NAMALWA (cell line): ENCODE results near the gene COG4.
"Not testable (repeated sequence)": the region's sequence is repeated elsewhere in the genome, so short reads cannot be mapped to it uniquely, and the experiment has no call there.

Experiments
- DNase-seq: peaks from one replicate; pipeline ENCODE4 v3.0.0-alpha.2; 2015; ENCODE audit warnings: low spot score

COG4 gene

DNA sequence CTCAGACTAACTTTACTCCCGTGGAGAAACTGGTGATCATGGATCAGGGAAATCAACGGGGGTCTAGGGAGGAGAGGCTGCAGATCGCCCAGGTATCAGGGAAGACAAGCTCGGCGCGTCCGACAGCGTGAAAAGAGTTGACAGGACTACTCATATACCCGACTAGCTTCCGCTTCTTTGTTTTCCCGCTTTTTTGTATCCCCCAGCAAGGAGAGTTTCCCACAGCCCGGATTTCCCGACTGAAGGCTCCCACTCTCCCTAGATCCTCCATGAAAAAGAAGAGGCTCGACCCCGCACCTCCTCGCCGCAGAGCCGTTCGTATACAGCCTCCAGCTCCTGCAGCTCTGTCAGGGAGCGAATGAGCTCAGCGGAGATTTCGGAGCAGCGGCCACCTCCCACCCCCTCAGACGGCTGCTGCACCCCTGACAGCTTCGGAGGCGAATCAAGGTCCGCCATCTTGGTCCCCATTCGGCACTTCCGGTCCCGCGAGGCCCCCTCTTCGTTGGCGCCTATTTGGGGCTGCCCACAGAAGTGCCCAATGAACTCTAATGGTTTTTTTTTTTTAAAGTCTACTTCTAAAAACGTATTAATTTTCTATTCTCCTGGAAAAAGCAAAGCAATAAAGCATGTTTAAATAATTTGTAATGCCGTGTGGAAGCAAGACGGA, at the start of gene COG4:
COG4 (minus strand) TSS at position 479 of the 667 bp plus-strand sequence; CDS start at position 468, 11 bp downstream.
- DNase-seq = peak; percentile 95

- no peak for DNase-seq
Observed at GRCh38 chr16:70572926-70573270, 49.5 kb upstream of the COG4 start.

DNA sequence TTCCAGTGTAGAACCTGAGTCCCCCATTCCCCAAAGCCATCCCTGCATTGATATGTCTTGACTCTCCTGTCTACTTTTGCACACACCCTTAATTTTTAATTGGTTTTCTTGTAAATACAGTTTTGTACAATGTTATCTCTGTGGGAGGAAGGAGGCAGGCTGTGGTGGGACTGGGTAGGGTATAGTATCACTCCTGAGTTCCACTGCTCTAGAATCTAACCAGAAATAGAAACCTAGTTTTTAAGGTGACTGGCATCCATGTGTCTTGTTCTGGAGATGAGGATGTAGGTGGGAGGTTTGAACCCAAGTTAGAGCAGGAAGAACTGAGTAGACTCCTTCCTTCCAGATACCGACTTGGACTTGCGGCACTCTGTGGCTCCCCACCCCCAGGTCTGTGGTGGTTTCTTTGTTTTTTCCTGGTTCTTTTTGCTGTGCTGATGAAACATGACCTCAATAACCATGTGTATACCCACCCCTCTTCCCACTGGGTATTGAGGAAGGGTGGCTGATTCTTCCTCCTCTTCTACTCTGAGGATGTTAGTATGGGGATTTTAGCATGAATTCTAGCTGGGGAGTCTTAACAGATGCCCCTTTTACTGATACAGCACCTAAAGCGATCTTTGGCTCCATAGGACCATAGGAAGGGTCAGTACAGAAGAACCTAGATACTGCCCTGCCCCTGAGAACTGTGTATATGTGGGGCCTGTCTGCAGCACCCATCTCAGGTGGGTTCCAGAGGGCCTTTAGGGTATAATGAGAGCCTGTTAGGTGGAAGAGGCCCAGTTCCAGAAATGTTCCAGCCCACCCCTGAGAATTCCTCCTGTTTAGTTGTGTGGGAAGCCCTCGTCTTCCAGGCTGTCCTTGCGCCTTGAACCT, 48.9 kb upstream of the COG4 start:
- no peak for DNase-seq

GRCh38 chr16:70571623-70572022, 48.3 kb upstream of the COG4 start:
- no peak for DNase-seq

DNA sequence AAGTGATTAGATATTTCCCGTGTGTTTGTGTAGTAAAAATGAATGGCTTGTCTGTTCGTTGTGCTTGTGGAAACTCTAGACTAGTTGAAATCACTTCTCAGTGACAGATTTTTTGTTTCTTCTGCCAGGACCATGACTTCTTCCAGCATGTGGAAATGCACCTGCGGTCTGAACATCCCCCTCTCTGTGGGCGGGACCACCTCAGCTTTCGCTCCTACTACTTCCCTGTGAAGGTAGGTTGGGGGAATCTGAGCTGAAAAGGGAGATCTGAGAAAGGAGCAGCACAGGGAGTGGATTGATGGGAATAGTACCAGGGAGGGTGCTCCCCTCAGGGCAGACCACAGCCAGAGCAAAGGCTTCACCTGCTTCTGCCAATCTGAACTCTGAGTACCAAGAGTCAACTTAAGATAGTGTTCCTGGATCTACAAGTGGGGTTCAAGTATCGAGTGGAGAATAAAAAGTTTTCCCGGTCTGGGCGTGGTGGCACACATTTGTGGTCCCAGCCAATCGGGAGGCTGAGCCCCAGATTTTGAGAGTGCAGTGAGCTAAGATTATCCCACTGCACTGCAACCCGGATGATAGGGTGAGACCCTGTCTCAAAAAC, 47.7 kb upstream of the COG4 start:
- no peak for DNase-seq

GRCh38 chr16:70569752-70570151, 46.4 kb upstream of the COG4 start:
- no peak for DNase-seq

DNA sequence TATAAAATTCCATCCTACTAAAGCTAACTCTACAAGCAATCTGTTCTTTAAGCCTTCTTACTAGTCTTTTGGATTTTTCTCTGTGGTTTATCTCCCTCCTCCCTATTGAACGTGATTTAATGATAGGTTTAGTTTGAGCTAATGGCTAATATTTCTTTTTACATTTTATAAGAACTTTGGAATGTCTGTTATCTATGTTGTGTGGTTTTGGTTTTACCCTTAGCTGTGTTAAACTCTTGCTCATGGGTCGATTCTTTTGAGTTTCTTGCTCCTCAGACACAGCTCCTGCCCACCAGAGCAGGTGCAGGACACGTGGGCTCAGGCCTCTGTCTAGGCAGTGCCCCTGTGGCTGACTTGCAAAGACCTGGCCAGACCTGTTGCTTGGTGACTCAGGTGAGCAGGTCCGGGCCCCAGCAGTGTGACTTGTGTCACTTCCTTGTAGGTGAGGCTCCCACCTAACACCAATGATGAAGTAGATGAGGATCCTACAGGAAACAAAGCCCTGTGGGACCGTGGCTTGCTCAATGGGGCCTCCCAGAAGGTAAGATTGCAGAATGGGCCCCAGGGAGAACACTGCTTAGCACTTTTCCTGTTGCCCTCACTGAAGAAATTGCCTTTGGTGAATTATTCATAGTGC, 45.4 kb upstream of the COG4 start:
- DNase-seq = no peak

DNA sequence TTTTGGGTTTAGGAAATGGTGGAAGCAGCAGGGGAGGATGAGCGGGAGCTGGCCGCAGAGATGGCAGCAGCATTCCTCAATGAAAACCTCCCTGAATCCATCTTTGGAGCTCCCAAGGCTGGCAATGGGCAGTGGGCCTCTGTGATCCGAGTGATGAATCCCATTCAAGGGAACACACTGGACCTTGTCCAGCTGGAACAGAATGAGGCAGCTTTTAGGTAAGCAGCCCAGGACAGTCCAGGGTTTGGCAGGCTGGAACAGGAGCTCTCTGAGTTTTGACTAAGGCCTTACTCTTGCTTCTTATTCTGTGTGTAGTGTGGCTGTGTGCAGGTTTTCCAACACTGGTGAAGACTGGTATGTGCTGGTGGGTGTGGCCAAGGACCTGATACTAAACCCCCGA, 41.7 kb upstream of the COG4 start:
- no peak for DNase-seq

DNA sequence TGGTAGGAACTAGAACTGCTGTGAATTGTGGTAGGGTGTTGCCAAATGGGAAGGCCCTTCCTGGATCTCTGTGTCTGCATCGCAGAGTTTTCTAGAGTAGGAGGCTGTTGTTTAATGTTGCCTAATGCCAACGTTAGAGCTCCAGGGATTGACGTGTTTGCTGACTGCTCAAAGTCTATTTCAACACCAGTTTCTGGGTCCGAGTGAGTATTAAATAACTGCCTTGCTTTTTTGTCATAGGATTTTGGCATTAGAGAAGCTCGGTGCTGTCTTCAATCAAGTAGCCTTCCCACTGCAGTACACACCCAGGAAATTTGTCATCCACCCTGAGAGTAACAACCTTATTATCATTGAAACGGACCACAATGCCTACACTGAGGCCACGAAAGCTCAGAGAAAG, 40.3 kb upstream of the COG4 start:
- no peak for DNase-seq

DNA sequence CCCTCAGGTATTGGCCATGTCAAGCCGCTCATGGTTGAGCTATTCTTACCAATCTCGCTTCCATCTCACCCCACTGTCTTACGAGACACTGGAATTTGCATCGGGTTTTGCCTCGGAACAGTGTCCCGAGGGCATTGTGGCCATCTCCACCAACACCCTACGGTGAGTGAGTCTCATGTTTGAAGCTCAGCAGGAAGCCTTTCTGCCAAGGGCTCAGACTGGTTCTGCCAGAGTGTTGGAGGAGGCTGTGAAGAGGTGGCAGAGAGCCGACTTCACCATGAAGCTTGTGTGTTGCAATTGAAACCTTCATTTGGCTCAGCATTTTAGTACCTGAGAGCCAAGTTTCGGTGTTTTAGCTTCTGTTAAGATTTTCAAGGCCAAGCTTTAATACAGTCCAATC, 38.3 kb upstream of the COG4 start:
- DNase-seq = no peak

GRCh38 chr16:70556063-70556462, 32.7 kb upstream of the COG4 start:
- DNase-seq = no peak

- DNase-seq = no peak
Observed at GRCh38 chr16:70553645-70554044, 30.3 kb upstream of the COG4 start.

GRCh38 chr16:70552675-70553074, 29.3 kb upstream of the COG4 start:
- no peak for DNase-seq

DNA sequence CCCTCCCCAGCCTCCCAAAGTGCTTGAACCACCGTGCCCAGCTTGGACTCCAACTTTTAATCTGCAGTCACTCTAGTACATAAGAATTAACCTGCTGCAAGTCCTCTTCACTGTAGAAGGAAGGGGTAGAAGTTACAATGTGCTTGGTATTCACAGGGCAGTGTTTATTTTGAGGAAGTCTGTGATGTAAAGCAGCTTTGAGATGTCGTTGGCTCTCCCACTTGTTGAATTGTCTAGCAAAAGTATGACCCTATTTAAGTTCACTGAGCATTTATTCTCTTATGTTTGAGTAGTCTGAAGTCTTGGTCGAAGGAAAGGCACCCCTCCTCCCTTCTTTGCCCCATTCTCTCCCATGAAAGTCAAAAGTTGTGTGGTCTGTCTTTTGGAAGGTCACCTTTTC, 28.4 kb upstream of the COG4 start:
- no peak for DNase-seq

DNA sequence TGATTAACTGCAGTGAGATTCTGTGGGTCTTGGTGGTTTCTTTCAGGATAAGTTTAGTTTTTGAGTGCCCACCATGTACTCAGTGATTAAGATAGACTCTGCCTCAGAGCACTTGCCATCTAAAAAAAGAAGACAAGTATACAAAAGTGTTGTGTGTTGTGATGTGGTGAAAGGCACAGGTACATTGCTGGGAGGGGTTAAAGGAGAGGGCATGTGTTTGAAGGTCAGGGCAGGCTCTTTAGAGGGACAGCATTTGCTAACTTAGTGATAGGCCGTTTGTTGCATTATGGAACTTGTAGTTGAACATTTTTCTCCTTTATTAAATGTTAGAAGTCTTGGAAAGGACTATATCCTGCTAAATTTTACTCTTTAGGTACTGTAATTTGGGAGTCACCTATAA, 26.7 kb upstream of the COG4 start:
- DNase-seq = no peak

- no peak for DNase-seq
Observed at GRCh38 chr16:70548936-70549335, 25.6 kb upstream of the COG4 start.

DNA sequence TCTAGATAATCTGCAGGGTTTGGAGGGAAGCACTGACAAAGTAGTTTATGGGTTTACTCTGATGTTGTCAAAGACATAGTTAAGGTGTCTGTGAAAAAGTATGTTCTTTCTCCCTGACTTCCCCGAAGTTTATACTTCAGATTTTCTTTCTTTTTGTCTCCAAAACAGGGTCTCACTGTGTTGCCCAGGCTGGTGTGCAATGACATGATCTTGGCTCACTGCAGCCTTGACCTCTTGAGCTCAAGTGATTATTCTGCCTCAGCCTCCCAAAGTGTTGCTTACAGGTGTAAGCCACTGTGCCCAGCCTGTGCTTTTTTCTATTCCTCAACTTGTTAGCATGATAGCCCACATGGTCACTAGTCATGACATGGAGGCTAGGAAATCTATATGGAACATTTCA, 21.2 kb upstream of the COG4 start:
- no peak for DNase-seq

DNA sequence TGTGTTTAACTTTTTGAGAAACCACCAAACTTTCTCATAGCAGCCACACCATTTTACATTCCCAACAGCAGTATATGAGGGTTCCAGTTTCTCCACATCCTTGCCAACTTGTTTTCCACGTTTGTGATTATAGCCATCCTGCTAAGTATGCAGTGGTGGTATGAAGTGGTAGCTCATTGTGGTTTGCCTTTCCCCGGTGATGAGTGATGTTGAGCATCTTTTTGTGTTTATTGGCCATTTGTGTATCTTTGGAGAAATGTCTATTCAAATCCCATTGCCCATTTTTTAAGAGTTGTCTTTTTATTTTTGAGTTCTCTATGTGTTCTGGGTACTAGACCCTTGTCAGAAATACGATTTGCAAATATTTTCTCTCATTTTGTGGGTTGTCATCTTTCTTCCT, 17.6 kb upstream of the COG4 start:
- no peak for DNase-seq

- DNase-seq = no peak
Observed at GRCh38 chr16:70534971-70535370, 11.6 kb upstream of the COG4 start.

GRCh38 chr16:70529954-70530353, 6.6 kb upstream of the COG4 start:
- DNase-seq = not testable (repeated sequence)

DNA sequence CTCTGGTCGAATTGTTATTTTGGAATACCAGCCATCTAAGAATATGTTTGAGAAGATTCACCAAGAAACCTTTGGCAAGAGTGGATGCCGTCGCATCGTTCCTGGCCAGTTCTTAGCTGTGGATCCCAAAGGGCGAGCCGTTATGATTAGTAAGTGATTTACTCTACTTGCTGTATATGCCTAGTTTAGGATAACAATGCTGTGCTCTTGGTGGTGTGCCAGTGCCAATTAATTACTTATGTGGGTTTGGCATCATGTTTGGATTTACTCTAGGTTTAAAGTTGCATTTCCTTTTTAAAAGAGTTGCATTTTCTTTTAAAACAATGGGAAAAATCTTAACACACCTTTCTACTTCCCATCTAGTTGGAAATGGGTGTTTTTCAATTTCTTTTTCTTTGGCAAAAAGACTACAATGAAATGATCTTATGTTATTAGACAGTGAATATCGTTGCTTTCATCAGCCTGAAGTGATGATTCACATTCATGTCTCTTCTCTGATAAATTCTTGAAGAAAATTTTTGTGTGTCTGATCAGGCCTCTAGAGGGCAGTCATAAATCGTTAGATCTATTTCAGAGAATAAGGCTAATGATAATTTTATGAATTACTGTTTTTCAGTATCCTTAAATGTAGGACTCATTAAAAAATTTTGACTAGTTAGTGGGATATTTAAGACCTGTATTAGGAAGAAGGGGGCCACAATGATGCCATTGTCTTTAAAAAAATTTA, 5.9 kb upstream of the COG4 start:
- peak; percentile 75 for DNase-seq
